Vagina (tissue), 2 donors: ENCODE data around the gene IGLL5. TPM values are rescaled to one million over a fixed set of nuclear protein-coding genes. Genes with fewer than 3 reads are reported as not detected.

ENCODE experiments used
- DNase-seq, 2 donors: peaks; one replicate each; pipeline ENCODE4 v3.0.0-alpha.2; 2017; ENCODE audit errors: extremely low spot score in 2 of 2
- H3K27ac ChIP-seq: fragments of 200-600 bp; sonication (generic); one replicate; pipeline ENCODE4 v1.5.1; 2019
- H3K27me3 ChIP-seq: fragments of 200-600 bp; sonication (generic); one replicate; pipeline ENCODE4 v1.5.1; 2019
- H3K36me3 ChIP-seq, 2 donors: fragments of 200-600 bp; sonication (generic); one replicate each; pipeline ENCODE4 v1.5.1; 2017 to 2019
- H3K4me1 ChIP-seq: fragments of 200-600 bp; sonication (generic); one replicate; pipeline ENCODE4 v1.5.1; 2019
- H3K4me3 ChIP-seq, 2 donors: fragments of 200-600 bp; sonication (generic); 1 replicate in 1 of 2; 2 replicates in 1 of 2; pipeline ENCODE4 v1.5.1; 2016 to 2019
- H3K9me3 ChIP-seq: fragments of 200-600 bp; sonication (generic); one replicate; pipeline ENCODE4 v1.5.1; 2019
- POLR2A ChIP-seq, 2 donors: fragments of 450-650 bp; IDR thresholded peaks; one replicate each; pipeline ENCODE4 v1.6.1; 2017; ENCODE audit warnings: antibody characterized with exemption in 2 of 2, mild to moderate bottlenecking in 2 of 2, moderate library complexity in 2 of 2
- POLR2AphosphoS5 ChIP-seq, 2 donors: sonication (generic); formaldehyde crosslinking; IDR thresholded peaks; one replicate each; pipeline ENCODE4 v1.9.0; 2017; ENCODE audit warnings: antibody characterized with exemption in 2 of 2, mild to moderate bottlenecking in 2 of 2, low read depth in 1 of 2; ENCODE audit not compliant: insufficient read depth in 1 of 2
- intact Hi-C: fragments of 100-400 bp; cut with DNase I; formaldehyde crosslinking; loops from one replicate; pipeline ENCODE4 v1.15.1; 2023
- total RNA-seq: library from RNA; depleted of rRNA; stranded (reverse); fragments of >200 nt; gene quantifications from one replicate; pipeline ENCODE4 v1.2.3, GENCODE V29; 2016
- TF ChIP-seq, protein P1 (sequence below), 3 experiments: fragments of 450-650 bp in 2 of 3; fragments of 200-600 bp in 1 of 3; sonication (generic) in 1 of 3; IDR thresholded peaks; one replicate each; pipeline ENCODE4 v1.5.1; 2017 to 2019; ENCODE audit warnings: antibody characterized with exemption in 3 of 3, mild to moderate bottlenecking in 2 of 3, moderate library complexity in 2 of 3

The IGLL5 gene
- total RNA-seq, 1 donor from 2014 or later = 1.7 TPM

- intact Hi-C loops = no loop called here
Measured at GRCh38 chr22:22916952-22917290, 29.3 kb downstream of the IGLL5 start.

GRCh38 chr22:22917377-22917776 is 29.8 kb downstream of the IGLL5 start:
- no peaks in the 10 kb centered on the region for H3K36me3 ChIP-seq
- no peak overlapping the region for H3K4me3 ChIP-seq
- no peaks in the 10 kb centered on the region for H3K9me3 ChIP-seq
- no peak for DNase-seq
- no peaks in the 10 kb centered on the region for H3K4me1 ChIP-seq
- H3K27ac ChIP-seq = no peak overlapping the region
- intact Hi-C loops = no loop called here
- TF ChIP-seq, protein P1, sequence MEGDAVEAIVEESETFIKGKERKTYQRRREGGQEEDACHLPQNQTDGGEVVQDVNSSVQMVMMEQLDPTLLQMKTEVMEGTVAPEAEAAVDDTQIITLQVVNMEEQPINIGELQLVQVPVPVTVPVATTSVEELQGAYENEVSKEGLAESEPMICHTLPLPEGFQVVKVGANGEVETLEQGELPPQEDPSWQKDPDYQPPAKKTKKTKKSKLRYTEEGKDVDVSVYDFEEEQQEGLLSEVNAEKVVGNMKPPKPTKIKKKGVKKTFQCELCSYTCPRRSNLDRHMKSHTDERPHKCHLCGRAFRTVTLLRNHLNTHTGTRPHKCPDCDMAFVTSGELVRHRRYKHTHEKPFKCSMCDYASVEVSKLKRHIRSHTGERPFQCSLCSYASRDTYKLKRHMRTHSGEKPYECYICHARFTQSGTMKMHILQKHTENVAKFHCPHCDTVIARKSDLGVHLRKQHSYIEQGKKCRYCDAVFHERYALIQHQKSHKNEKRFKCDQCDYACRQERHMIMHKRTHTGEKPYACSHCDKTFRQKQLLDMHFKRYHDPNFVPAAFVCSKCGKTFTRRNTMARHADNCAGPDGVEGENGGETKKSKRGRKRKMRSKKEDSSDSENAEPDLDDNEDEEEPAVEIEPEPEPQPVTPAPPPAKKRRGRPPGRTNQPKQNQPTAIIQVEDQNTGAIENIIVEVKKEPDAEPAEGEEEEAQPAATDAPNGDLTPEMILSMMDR (IDR thresholded peaks at IDR 0.05) = no peak
- no peak for TF ChIP-seq POLR2AphosphoS5 (IDR thresholded peaks at IDR 0.05; ENCODE audit: insufficient read depth in 1 of 2, low read depth in 1 of 2)
- TF ChIP-seq POLR2A (IDR thresholded peaks at IDR 0.05) = no peak
- no peaks in the 10 kb centered on the region for H3K27me3 ChIP-seq

More at GRCh38 chr22:22916952-22917290, 29.3 kb downstream of the IGLL5 start:
- TF ChIP-seq POLR2AphosphoS5 (IDR thresholded peaks at IDR 0.05; ENCODE audit: insufficient read depth in 1 of 2, low read depth in 1 of 2) (no peak), POLR2A (IDR thresholded peaks at IDR 0.05) (no peak)
- TF ChIP-seq, protein P1 (IDR thresholded peaks at IDR 0.05) = no peak
- H3K36me3 ChIP-seq = no peaks in the 10 kb centered on the region
- no peak for DNase-seq
- no peaks in the 10 kb centered on the region for H3K9me3 ChIP-seq
- H3K27ac ChIP-seq = no peak overlapping the region
- H3K4me3 ChIP-seq = no peak overlapping the region
- no peaks in the 10 kb centered on the region for H3K4me1 ChIP-seq
- no peaks in the 10 kb centered on the region for H3K27me3 ChIP-seq

GRCh38 chr22:22918297-22918965 is 30.8 kb downstream of the IGLL5 start:
- DNase-seq = no peak
- H3K9me3 ChIP-seq = no peaks in the 10 kb centered on the region
- intact Hi-C loops = no loop called here
- no peaks in the 10 kb centered on the region for H3K27me3 ChIP-seq
- TF ChIP-seq, protein P1 (IDR thresholded peaks at IDR 0.05) = no peak
- H3K27ac ChIP-seq = no peak overlapping the region
- no peaks in the 10 kb centered on the region for H3K36me3 ChIP-seq
- no peaks in the 10 kb centered on the region for H3K4me1 ChIP-seq
- no peak overlapping the region for H3K4me3 ChIP-seq

- Histone ChIP-seq H3K27ac (no peak overlapping the region), H3K4me1 (no peaks in the 10 kb centered on the region), H3K4me3 (no peak overlapping the region), H3K36me3 (no peaks in the 10 kb centered on the region), H3K9me3 (no peaks in the 10 kb centered on the region), H3K27me3 (no peaks in the 10 kb centered on the region)
- no peak for DNase-seq
- intact Hi-C loops = no loop called here
- TF ChIP-seq, protein P1 (IDR thresholded peaks at IDR 0.05) = no peak
Measured at GRCh38 chr22:22919041-22919440, 31.4 kb downstream of the IGLL5 start.

DNA sequence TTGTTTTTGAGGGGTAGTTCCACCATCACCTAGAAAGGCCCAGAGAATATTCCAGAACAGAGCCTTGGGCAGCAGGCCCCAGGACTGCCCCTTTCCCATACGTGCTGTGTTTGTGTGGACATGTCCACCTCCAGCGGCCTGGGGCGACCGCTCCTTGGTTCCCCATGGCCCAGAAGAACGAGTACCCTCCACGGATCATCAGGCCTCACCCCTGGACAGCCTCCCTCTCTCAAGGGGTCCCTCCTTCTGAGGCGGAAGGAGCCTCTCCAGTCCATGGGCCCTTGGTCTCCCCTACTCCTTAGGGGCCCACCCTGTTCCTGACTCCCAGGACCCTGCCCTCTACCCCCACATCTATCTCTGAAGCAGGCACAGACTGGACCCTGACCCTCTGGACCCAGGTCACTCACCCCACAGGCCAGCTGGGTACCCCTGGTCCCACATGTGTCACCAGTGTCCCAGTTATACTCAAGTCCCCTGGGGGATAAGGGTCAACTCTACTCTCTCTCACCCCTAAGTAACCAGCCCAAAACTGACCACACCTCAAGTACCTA is 32.6 kb downstream of the IGLL5 start:
- Histone ChIP-seq H3K9me3 (no peaks in the 10 kb centered on the region), H3K27ac (no peak overlapping the region), H3K4me3 (no peak overlapping the region), H3K36me3 (no peaks in the 10 kb centered on the region), H3K27me3 (no peaks in the 10 kb centered on the region), H3K4me1 (no peaks in the 10 kb centered on the region)
- TF ChIP-seq POLR2AphosphoS5 (IDR thresholded peaks at IDR 0.05; ENCODE audit: insufficient read depth in 1 of 2, low read depth in 1 of 2) (no peak), POLR2A (IDR thresholded peaks at IDR 0.05) (no peak)
- TF ChIP-seq, protein P1 (IDR thresholded peaks at IDR 0.05) = no peak
- DNase-seq = no peak
- intact Hi-C loops = no loop called here
